ENCODE results near the gene TPM1.

Gene TPM1

GRCh38 chr15:63111481-63111880, 68.9 kb downstream of the TPM1 start:
- H3K27ac ChIP-seq, result no peak overlapping the region
- TF ChIP-seq ZFX (IDR thresholded peaks at IDR 0.05; ENCODE audit: borderline replicate concordance), result no peak
- TF ChIP-seq CTCF (IDR thresholded peaks at IDR 0.05), result no peak

GRCh38 chr15:63112871-63113270, 70.3 kb downstream of the TPM1 start:
- TF ChIP-seq ZFX (IDR thresholded peaks at IDR 0.05; ENCODE audit: borderline replicate concordance), result no peak
- no peak for TF ChIP-seq CTCF (IDR thresholded peaks at IDR 0.05)

GRCh38 chr15:63114465-63114864, 71.9 kb downstream of the TPM1 start:
- H3K27ac ChIP-seq, result no peak overlapping the region
- no peak for TF ChIP-seq CTCF (IDR thresholded peaks at IDR 0.05)
- no peak for TF ChIP-seq ZFX (IDR thresholded peaks at IDR 0.05; ENCODE audit: borderline replicate concordance)

More at GRCh38 chr15:63112871-63113270, 70.3 kb downstream of the TPM1 start:
- H3K27ac ChIP-seq, result no peak overlapping the region
